Adrenal gland (tissue), 12 donors: ENCODE results near the gene FAM240A. TPM values are rescaled to one million over a fixed set of nuclear protein-coding genes. Genes with fewer than 3 reads are reported as not detected.
"Not testable (repeated sequence)": the region's sequence is repeated elsewhere in the genome, so short reads cannot be mapped to it uniquely, and the experiment has no call there.

ENCODE experiments used
- DNase-seq, 7 donors: peaks; one replicate each; pipeline ENCODE4 v3.0.0-alpha.2; 2019 to 2020
- H3K27ac ChIP-seq, 5 donors: fragments of 200-600 bp; sonication (generic) in 4 of 5; 1 replicate in 3 of 5; 2 replicates in 2 of 5; pipeline versions ENCODE4 v1.5.1 to v1.8.0; 2016 to 2020; ENCODE audit warnings: mild to moderate bottlenecking in 1 of 5
- H3K27me3 ChIP-seq: fragments of 200-600 bp; 2 replicates; pipeline ENCODE4 v1.8.0; 2021
- H3K36me3 ChIP-seq, 2 donors: fragments of 200-600 bp; replicated peaks in 1 of 2; 1 replicate in 1 of 2; 2 replicates in 1 of 2; pipeline versions ENCODE4 v1.5.1 to v1.8.0; 2018 to 2022
- H3K4me1 ChIP-seq, 2 donors: fragments of 200-600 bp; replicated peaks in 1 of 2; 1 replicate in 1 of 2; 2 replicates in 1 of 2; pipeline versions ENCODE4 v1.5.1 to v1.8.0; 2018 to 2021
- H3K4me3 ChIP-seq, 4 donors: fragments of 200-600 bp; sonication (generic) in 3 of 4; one replicate each; pipeline ENCODE4 v1.5.1; 2016 to 2018
- H3K9me3 ChIP-seq, 3 donors: fragments of 200-600 bp; sonication (generic) in 1 of 3; replicated peaks in 1 of 3; 1 replicate in 2 of 3; 2 replicates in 1 of 3; pipeline versions ENCODE4 v1.5.1 to v1.8.0; 2016 to 2021
- POLR2A ChIP-seq, 2 donors: fragments of 450-650 bp; IDR thresholded peaks; one replicate each; pipeline ENCODE4 v1.6.1; 2017; ENCODE audit warnings: antibody characterized with exemption in 2 of 2, mild to moderate bottlenecking in 2 of 2, moderate library complexity in 1 of 2
- WGBS, 4 donors: extraction: QIAGEN DNeasy Blood & Tissue Kit in 2 of 4; methylation state at CpG; one replicate each; pipeline versions ENCODE4 v1.1.5 to v1.1.7; 2013 to 2017; 5-methylcytosine and 5-hydroxymethylcytosine counted together
- intact Hi-C, 2 donors: fragments of 100-400 bp; cut with DNase I; formaldehyde crosslinking; loops; one replicate each; pipeline versions ENCODE4 v1.14.1 to v1.15.0; 2022 to 2023
- polyA plus RNA-seq, 3 donors: library from polyadenylated mRNA; stranded (reverse); fragments of 200-250 nt in 2 of 3; fragments of 350-450 nt in 1 of 3; fragmentation: Illumina TruSeq in 1 of 3; extraction: RNeasy Lipid Tissue Mini Kit (QIAGEN cat#74804) in 1 of 3; gene quantifications; one replicate each; pipeline ENCODE4 v1.2.3, GENCODE V29; 2013 to 2014
- total RNA-seq, 9 donors: library from RNA; depleted of rRNA in 4 of 9; stranded (reverse); fragments of >200 nt in 4 of 9; fragments of 120-200 nt in 1 of 9; fragmentation: NEBNext Ultra II Directional in 1 of 9; extraction: Animal tissue kit (Norgen Biotek cat#: 25700) in 1 of 9; gene quantifications; one replicate each; pipeline versions ENCODE4 v1.1.0 to v1.2.4, GENCODE V29; 2013 to 2023
- TF ChIP-seq, protein P1 (sequence below), 6 experiments: fragments of 450-650 bp in 4 of 6; fragments of 200-600 bp in 2 of 6; sonication (generic) in 1 of 6; IDR thresholded peaks; 1 replicate in 5 of 6; 2 replicates in 1 of 6; pipeline versions ENCODE4 v1.5.1 to v1.8.0; 2016 to 2021; ENCODE audit warnings: antibody characterized with exemption in 6 of 6, mild to moderate bottlenecking in 2 of 6, moderate library complexity in 1 of 6
- donor health status: healthy with polysubstance abuse.
- donor health status: Bipolar disorder and iron deficiency.
- donor health status: DM: yes; HTN: yes; CAD: no.
- donor health status: DM: no; HTN: no; CAD: no.
- donor health status: DM: no; HTN: no; CAD: no.
- donor health status: DM: yes; HTN: yes; CAD: no.

FAM240A gene
- total and polyA plus RNA-seq, 12 donors: 0.25 TPM; not detected in 11

- H3K27me3 ChIP-seq: no peaks in the 10 kb centered on the region
- no peak for DNase-seq
- intact Hi-C loops: no loop called here
- H3K36me3 ChIP-seq: no peaks in the 10 kb centered on the region
- 72 to 80% (median 74%) methylated on average over 5 of the region's 5 CpGs for WGBS, 4 donors
- no peak for TF ChIP-seq POLR2A (IDR thresholded peaks at IDR 0.05)
- TF ChIP-seq, protein P1, sequence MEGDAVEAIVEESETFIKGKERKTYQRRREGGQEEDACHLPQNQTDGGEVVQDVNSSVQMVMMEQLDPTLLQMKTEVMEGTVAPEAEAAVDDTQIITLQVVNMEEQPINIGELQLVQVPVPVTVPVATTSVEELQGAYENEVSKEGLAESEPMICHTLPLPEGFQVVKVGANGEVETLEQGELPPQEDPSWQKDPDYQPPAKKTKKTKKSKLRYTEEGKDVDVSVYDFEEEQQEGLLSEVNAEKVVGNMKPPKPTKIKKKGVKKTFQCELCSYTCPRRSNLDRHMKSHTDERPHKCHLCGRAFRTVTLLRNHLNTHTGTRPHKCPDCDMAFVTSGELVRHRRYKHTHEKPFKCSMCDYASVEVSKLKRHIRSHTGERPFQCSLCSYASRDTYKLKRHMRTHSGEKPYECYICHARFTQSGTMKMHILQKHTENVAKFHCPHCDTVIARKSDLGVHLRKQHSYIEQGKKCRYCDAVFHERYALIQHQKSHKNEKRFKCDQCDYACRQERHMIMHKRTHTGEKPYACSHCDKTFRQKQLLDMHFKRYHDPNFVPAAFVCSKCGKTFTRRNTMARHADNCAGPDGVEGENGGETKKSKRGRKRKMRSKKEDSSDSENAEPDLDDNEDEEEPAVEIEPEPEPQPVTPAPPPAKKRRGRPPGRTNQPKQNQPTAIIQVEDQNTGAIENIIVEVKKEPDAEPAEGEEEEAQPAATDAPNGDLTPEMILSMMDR (IDR thresholded peaks at IDR 0.05): no peak
- peak overlapping the region in 1 of 5 donors; percentile 8 for H3K27ac ChIP-seq
- no peaks in the 10 kb centered on the region for H3K9me3 ChIP-seq
- peaks cover 0 to 12% of the 10 kb centered on the region in 2 donors for H3K4me1 ChIP-seq
- no peak overlapping the region for H3K4me3 ChIP-seq
These were observed 37.3 kb upstream of the FAM240A start for GRCh38 chr3:46574881-46575576.

GRCh38 chr3:46575577-46576222, 36.6 kb upstream of the FAM240A start:
- H3K4me1 ChIP-seq: peaks cover 0 to 12% of the 10 kb centered on the region in 2 donors
- no peaks in the 10 kb centered on the region for H3K9me3 ChIP-seq
- WGBS, 4 donors: 85 to 96% (median 86%) methylated on average over 10 to 11 of the region's 11 CpGs
- no peaks in the 10 kb centered on the region for H3K27me3 ChIP-seq
- intact Hi-C loops: no loop called here
- TF ChIP-seq, protein P1 (IDR thresholded peaks at IDR 0.05): no peak
- no peak for TF ChIP-seq POLR2A (IDR thresholded peaks at IDR 0.05)
- H3K36me3 ChIP-seq: no peaks in the 10 kb centered on the region
- no peak overlapping the region for H3K4me3 ChIP-seq
- no peak overlapping the region for H3K27ac ChIP-seq
- DNase-seq: no peak

- Histone ChIP-seq H3K4me1 (peaks cover 0 to 12% of the 10 kb centered on the region in 2 donors), H3K27ac (no peak overlapping the region), H3K27me3 (no peaks in the 10 kb centered on the region), H3K4me3 (no peak overlapping the region), H3K9me3 (no peaks in the 10 kb centered on the region), H3K36me3 (no peaks in the 10 kb centered on the region)
- WGBS, 4 donors: 69 to 77% (median 77%) methylated on average over 10 of the region's 10 CpGs
- no peak for TF ChIP-seq POLR2A (IDR thresholded peaks at IDR 0.05)
- TF ChIP-seq, protein P1 (IDR thresholded peaks at IDR 0.05): no peak
- intact Hi-C loops: no loop called here
- no peak for DNase-seq
These were observed 35.9 kb upstream of the FAM240A start for GRCh38 chr3:46576386-46576785.

DNA sequence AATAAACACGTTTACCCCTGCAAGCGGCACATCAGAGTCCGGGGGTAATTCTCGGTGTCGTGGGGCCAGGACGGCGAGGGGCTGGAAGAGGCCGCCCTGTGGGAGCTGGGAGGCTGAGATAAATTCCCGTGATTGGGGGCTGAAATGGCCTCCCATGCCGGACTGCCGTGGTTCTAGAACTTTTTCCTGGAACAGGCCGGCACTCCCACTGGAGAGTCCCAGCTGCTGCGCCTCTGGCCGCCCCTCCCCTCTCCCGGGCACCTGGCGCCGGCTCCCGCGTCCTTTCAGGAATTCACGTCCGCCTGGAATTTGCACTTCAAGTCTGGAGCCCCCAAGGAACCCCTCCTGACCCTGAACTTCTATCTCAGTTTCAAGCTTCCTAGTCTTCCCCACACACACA, 35.4 kb upstream of the FAM240A start:
- Histone ChIP-seq H3K27me3 (no peaks in the 10 kb centered on the region), H3K4me3 (no peak overlapping the region), H3K36me3 (no peaks in the 10 kb centered on the region), H3K9me3 (no peaks in the 10 kb centered on the region), H3K4me1 (peaks cover 0 to 12% of the 10 kb centered on the region in 2 donors), H3K27ac (no peak overlapping the region)
- WGBS, 4 donors: 49 to 66% (median 57%) methylated on average over 14 to 21 of the region's 21 CpGs
- intact Hi-C loops: no loop called here
- DNase-seq: no peak
- TF ChIP-seq, protein P1 (IDR thresholded peaks at IDR 0.05): no peak

DNA sequence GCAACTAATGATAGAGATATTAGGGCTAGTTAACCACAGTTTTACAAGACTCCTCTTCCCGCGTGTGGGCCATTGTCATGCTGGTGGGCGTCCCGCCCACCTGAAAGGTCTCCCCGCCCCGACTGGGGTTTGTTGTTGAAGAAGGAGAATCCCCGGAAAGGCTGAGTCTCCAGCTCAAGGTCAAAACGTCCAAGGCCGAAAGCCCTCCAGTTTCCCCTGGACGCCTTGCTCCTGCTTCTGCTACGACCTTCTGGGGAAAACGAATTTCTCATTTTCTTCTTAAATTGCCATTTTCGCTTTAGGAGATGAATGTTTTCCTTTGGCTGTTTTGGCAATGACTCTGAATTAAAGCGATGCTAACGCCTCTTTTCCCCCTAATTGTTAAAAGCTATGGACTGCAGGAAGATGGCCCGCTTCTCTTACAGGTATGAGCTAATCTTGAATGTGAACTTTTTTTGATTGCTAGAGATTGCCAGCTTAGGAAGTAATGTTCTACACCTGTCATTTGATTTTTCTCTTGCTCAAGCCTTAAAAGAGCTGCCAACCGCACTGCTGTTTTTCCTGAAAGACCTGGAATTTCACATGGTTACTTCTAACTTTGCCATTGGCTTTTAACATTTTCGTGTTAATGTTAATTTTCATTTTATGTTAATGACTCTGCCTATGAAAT, 34.6 kb upstream of the FAM240A start:
- H3K9me3 ChIP-seq, DNase-seq, H3K27me3 ChIP-seq, H3K36me3 ChIP-seq, H3K27ac ChIP-seq, intact Hi-C loops: not testable (repeated sequence)
- Histone ChIP-seq H3K4me3 (peak overlapping the region in 1 of 4 donors; percentile 30), H3K4me1 (peaks cover 0 to 12% of the 10 kb centered on the region in 2 donors)
- WGBS, 4 donors: 29 to 48% (median 34%) methylated on average over 17 to 18 of the region's 18 CpGs
